HUES48 (cell line): Measurements from ENCODE around the gene COG4.
"Not testable (repeated sequence)": the region's sequence is repeated elsewhere in the genome, so short reads cannot be mapped to it uniquely, and the experiment has no call there.

Experiments
- H3K27ac ChIP-seq: one replicate; pipeline ENCODE4 v1.7.0; 2013; ENCODE audit warnings: low read depth, low read length, inconsistent platforms
- H3K27me3 ChIP-seq: 2 replicates; pipeline ENCODE4 v1.6.1; 2013; ENCODE audit warnings: mild to moderate bottlenecking, low read length; ENCODE audit not compliant: control insufficient read depth, insufficient read depth
- H3K36me3 ChIP-seq: 2 replicates; pipeline ENCODE4 v1.6.1; 2013; ENCODE audit warnings: low read length; ENCODE audit not compliant: control insufficient read depth, insufficient read depth
- H3K4me1 ChIP-seq: 2 replicates; pipeline ENCODE4 v1.6.1; 2013; ENCODE audit warnings: mild to moderate bottlenecking, low read length; ENCODE audit not compliant: control insufficient read depth, insufficient read depth
- H3K4me3 ChIP-seq: 2 replicates; pipeline ENCODE4 v1.5.1; 2013; ENCODE audit warnings: mild to moderate bottlenecking, low read depth, low read length
- H3K9ac ChIP-seq: 2 replicates; pipeline ENCODE4 v1.6.1; 2013; ENCODE audit warnings: mild to moderate bottlenecking, low read depth, low read length, moderate library complexity
- H3K9me3 ChIP-seq: 2 replicates; pipeline ENCODE4 v1.6.1; 2013; ENCODE audit warnings: low read length; ENCODE audit not compliant: control insufficient read depth, insufficient read depth

COG4 gene

DNA sequence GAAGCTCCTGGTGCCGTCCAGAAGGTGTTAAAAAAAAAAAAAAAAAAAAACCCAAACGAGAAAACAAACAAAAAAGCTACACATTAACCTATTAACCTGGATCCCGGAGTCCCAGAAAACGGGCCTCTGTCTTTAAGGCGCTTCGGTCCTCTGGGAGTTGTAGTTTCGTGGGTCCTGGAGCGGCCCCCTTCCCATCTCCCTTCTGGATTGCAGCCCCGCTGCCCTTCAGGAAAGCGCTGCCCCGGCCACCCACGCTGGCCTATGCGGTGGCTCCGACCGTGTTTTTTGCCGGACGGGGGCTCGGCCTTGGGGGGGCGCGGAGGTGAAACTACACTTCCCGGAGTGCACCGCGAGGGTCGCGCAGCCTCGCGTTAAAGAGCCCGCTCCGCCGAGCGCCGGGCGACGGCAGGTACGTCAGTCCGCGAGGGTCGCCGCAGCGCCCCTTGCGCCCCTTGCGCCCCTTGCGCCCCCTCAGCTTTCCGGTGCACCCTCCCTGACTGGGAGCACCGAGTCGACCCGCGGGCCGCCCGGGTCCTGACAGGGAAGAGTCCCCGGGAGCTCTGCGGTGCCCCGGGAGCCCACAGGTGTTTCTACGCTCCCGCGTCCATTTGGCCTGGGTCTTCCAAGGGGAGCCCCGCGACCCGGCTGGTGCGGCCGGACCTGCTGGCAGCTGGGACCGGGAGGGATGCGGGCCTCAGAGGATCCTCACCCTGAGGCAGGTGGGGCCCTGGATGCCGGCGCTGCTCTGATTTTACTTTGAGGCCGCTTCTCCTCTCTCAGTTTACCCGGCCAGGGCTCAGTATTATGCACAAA lies 68.9 kb downstream of the COG4 start, which contains the start of gene FCSK:
TSS of gene FCSK (plus strand) at position 374 of the 813 bp plus-strand sequence. CDS start 8,596 bp downstream, outside the sequence.
- Histone ChIP-seq H3K4me3 (peak within 1 kb of the TSS; percentile 84), H3K9me3 (no peaks in the 10 kb centered on the region), H3K36me3 (no peaks in the 10 kb centered on the region), H3K27me3 (no peaks in the 10 kb centered on the region), H3K27ac (peak within 1 kb of the TSS; percentile 98), H3K4me1 (no peaks in the 10 kb centered on the region), H3K9ac (peak within 1 kb of the TSS; percentile 99)

DNA sequence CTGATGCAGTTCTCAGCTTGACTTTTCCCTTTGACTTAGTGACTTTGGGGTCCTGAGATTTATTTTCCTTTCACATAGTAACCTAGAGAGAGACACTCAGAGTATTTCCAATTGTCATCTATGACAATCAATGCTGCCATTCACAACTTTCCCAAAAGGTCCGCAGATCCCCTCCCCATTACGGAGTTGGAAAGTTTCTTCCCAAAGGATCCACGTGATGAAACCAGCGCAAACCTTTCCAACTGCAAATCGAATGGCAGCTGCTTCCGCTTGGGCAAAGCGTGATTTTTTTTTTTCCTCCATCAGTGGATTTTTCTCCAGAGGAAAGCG lies 69.5 kb downstream of the COG4 start:
- no peaks in the 10 kb centered on the region for H3K27me3 ChIP-seq
- peak overlapping the region; percentile 98 for H3K27ac ChIP-seq
- H3K4me1 ChIP-seq, result no peaks in the 10 kb centered on the region
- H3K4me3 ChIP-seq, result peak overlapping the region; percentile 84
- peak overlapping the region; percentile 99 for H3K9ac ChIP-seq
- H3K9me3 ChIP-seq, result no peaks in the 10 kb centered on the region
- H3K36me3 ChIP-seq, result no peaks in the 10 kb centered on the region

DNA sequence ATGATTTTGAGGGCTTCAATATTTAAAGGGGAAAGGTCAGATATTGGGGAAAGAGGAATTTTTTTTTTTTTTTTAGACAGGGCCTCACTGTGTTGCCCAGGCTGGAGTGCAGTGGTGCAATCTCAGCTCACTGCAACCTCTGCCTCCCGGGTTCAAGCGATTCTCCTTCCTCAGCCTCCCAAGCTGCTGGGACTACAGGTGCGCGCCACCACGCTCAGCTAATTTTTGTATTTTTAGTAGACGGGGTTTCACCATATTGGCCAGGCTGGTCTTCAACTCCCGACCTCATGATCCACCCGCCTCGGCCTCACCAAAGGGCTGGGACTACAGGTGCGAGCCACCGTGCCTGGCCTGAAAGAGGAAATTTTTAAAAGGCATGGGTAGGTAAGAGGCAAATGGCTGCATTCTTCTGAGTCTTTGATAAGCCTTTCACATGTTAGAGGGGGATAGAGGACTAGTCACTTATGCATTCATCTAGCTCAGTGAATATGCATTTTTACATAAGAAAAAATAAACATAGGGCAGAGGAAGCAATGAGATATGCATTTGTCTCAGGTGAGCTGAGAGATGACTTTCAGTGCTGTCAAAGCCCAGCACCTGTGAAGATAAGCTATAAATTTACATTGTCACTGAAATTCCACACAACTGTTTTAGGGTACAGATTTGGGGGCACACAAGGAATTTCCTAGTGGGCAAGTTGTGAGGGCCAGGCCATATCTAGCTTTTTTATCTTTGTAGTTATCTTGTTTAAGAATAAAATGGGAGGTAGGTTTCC lies 70.0 kb downstream of the COG4 start:
- Histone ChIP-seq H3K4me3 (peak overlapping the region; percentile 84), H3K27ac (peak overlapping the region; percentile 98), H3K9ac (peak overlapping the region; percentile 99), H3K9me3 (no peaks in the 10 kb centered on the region), H3K4me1 (no peaks in the 10 kb centered on the region), H3K36me3 (no peaks in the 10 kb centered on the region), H3K27me3 (no peaks in the 10 kb centered on the region)

DNA sequence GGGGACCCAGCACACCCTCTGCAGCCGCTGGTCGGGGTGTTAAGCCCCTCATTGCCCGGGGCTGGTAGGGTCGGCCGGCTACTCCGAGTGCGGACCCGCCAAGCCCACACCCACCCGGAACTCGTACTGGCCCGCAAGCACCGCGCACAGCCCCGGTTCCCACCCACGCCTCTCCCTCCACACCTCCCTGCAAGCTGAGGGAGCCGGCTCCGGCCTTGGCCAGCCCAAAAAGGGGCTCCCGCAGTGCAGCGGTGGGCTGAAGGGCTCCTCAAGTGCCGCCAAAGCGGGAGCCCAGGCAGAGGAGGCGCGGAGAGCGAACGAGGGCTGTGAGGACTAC lies 72.4 kb downstream of the COG4 start:
- not testable (repeated sequence) for H3K4me3 ChIP-seq, H3K4me1 ChIP-seq, H3K9me3 ChIP-seq, H3K27me3 ChIP-seq, H3K36me3 ChIP-seq, H3K27ac ChIP-seq, H3K9ac ChIP-seq

DNA sequence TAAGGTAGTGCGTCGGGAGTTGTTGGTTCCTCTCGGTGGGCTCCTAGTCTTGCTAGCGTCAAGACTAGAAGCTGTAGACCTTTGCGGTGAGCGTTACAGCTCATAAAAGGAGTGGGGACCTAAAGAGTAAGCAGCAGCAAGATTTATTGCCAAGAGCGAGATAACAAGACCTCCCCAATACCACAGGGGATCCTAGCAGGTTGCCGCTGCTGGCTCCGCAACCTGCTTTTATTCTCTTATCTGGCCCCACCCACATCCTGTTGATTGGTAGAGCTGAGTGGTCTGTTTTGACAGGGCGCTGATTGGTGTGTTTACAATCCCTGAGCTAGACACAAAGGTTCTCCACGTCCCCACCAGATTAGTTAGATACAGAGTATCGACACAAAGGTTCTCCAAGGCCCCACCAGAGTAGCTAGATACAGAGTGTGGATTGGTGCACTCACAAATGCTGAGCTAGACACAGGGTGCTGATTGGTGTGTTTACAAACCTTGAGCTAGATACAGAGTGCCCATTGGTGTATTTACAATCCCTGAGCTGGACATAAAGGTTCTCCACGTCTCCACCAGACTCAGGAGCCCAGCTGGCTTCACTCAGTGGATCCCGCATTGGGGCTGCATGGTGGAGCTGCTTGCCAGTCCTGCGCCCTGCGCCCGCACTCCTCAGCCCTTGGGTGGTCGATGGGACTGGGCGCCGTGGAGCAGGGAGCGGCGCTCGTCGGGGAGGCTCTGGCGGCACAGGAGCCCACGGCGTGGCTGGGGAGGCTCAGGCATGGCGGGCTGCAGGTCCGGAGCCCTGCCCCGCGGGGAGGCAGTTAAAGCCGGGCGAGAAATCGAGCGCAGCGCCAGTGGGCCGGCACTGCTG lies 73.0 kb downstream of the COG4 start:
- H3K9ac ChIP-seq, result not testable (repeated sequence)

DNA sequence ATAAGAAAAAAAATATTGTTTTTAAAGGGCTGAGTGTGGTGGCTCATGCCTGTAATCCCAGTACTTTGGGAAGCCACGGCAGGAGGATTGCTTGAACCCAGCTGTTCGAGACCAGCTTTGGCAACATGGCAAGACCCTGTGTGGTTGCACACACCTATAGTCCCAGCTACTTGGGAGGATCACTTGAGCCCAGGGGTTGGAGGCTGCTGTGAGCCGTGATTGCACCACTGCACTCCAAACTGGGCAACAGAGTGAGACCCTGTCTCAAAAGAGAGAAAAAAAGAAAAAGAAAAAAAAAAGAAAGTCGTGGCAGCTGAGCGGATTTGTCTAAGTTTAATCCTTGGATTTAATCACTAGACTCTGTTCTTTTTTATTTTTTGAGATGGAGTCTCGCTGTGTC lies 75.3 kb downstream of the COG4 start:
- Histone ChIP-seq H3K27me3 (no peaks in the 10 kb centered on the region), H3K9ac (no peak overlapping the region)

More for the DNA sequence above, 73.0 kb downstream of the COG4 start:
- not testable (repeated sequence) for H3K4me1 ChIP-seq, H3K9me3 ChIP-seq, H3K36me3 ChIP-seq, H3K4me3 ChIP-seq, H3K27ac ChIP-seq, H3K27me3 ChIP-seq

DNA sequence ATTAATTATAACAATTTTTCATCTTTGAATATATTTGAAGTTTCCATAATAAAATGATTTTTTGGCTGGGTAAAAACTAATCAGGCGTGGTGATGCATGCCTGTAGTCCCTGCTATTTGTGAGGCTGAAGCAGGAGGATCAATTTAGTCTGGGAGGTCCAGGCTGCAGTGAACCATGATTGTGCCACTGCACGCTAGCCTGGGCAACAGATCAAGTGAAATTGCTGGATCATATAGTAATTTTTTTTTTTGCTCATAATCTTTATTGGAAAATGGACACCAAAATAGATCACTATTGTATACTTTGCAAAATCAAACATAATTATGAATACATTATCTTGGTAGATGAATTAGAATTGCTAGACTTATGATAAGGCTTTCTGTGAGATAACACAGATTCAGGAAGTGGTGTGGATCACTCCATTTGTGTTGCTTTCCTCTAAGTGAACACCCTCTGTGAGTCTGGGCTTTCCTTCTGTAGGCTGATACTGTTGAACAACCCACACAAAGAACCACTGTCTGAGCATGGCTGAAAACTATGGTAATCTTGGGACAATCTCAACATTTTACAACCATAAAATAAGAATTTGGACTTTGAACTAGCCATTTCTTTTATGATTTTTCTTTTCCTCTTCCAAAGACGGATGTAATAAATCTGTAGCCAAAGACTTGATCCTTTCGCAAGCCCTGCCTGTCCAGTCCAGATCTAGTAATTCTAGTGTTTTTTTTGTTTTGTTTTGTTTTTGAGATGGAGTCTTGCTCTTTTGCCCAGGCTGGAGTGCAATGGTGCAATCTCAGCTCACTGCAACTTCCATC lies 78.9 kb downstream of the COG4 start:
- no peaks in the 10 kb centered on the region for H3K9me3 ChIP-seq

More for the DNA sequence above, 75.3 kb downstream of the COG4 start:
- Histone ChIP-seq H3K27ac (no peak overlapping the region), H3K9me3 (no peaks in the 10 kb centered on the region), H3K4me1 (no peaks in the 10 kb centered on the region), H3K4me3 (no peak overlapping the region), H3K36me3 (no peaks in the 10 kb centered on the region)

DNA sequence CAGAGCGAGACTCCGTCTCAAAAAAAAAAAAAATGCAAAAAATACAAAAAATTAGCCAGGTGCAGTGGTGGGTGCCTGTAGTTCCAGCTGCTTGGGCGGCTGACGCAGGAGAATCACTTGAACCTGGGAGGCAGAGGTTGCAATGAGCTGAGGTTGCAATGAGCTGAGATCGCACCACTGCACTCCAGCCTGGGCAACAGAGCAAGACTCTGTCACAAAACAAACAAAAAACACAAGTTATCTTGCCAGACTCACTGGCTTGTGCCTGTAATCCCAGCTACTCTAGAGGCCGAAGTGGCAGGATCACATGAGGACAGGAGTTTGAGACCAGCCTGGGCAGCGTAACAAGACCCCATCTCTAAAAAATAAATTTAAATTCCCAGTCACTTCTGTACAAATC lies 81.0 kb downstream of the COG4 start:
- Histone ChIP-seq H3K4me1 (peaks cover 14% of the 10 kb centered on the region), H3K9me3 (no peaks in the 10 kb centered on the region), H3K4me3 (no peak overlapping the region), H3K27me3 (no peaks in the 10 kb centered on the region), H3K36me3 (no peaks in the 10 kb centered on the region), H3K9ac (no peak overlapping the region), H3K27ac (no peak overlapping the region)

More for the DNA sequence above, 78.9 kb downstream of the COG4 start:
- H3K9ac ChIP-seq, result no peak overlapping the region
- peaks cover 5% of the 10 kb centered on the region; the same call in 1 of the 2 replicates for H3K4me1 ChIP-seq
- H3K27ac ChIP-seq, result no peak overlapping the region
- no peaks in the 10 kb centered on the region for H3K36me3 ChIP-seq
- H3K4me3 ChIP-seq, result no peak overlapping the region
- no peaks in the 10 kb centered on the region for H3K27me3 ChIP-seq

DNA sequence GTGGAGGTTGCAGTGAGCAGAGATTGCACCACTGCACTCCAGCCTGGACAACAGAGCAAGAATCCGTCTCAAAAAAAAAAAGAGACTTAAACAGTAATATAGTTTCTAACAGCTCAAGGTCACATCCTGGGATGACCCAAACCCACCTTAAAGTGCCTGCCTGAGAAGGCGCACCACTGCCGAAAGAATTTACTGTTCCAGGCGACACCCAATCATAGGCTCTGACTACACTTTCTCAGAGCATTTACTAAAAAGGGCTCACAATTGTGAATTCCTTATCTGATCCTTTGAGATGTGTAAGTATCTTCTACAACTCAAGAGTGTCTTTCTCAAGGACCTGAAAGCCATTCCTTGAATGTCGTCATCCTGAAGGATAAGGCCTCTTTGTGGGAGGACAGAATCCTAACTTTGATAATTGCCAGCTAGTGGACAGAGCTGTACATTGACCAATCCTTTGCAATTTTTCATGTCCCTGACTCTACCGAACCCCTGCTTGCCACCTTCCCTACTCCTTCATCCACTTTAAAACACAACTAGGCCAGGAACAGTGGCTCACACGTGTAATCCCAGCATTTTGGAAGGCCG lies 81.9 kb downstream of the COG4 start:
- no peaks in the 10 kb centered on the region for H3K9me3 ChIP-seq
- no peaks in the 10 kb centered on the region for H3K36me3 ChIP-seq
- H3K4me1 ChIP-seq, result peaks cover 22% of the 10 kb centered on the region

More for the DNA sequence above, 81.9 kb downstream of the COG4 start:
- Histone ChIP-seq H3K9ac (no peak overlapping the region), H3K27me3 (no peaks in the 10 kb centered on the region), H3K4me3 (no peak overlapping the region), H3K27ac (no peak overlapping the region)
